GM12891 (cell line): ENCODE results near the gene FOXD2.

Source experiments
- POLR2A ChIP-seq: IDR thresholded peaks from 2 replicates; pipeline ENCODE4 v1.6.1; 2011; ENCODE audit warnings: low read depth, low read length, control low read depth
- POLR2AphosphoS5 ChIP-seq: IDR thresholded peaks from 2 replicates; pipeline ENCODE4 v1.6.1; 2011; ENCODE audit warnings: low read depth, low read length, control low read depth
- TAF1 ChIP-seq: IDR thresholded peaks from 2 replicates; pipeline ENCODE4 v1.6.1; 2011; ENCODE audit warnings: low read depth, low read length, control low read depth

- no peak for TF ChIP-seq POLR2AphosphoS5
- no peak for TF ChIP-seq POLR2A
- TF ChIP-seq TAF1 = no peak
Observed at GRCh38 chr1:47405697-47406096, 32.1 kb upstream of the FOXD2 start.
